B cell (primary cell): ENCODE results near the gene TPP2. TPM values are rescaled to one million over a fixed set of nuclear protein-coding genes. Genes with fewer than 3 reads are reported as not detected.

ENCODE experiments used
- ATAC-seq: fragments of 200-7000 bp; cut with Tn5 transposase; one replicate; pipeline ENCODE4 v1.10.0; 2021; ENCODE audit warnings: low read depth, mild to moderate bottlenecking, moderate number of reproducible peaks, moderate library complexity
- CTCF ChIA-PET: fragments of 350-600 bp; sonication (Branson Sonifier 250); formaldehyde crosslinking; loops from one replicate; lab custom pipeline; 2021; ENCODE audit warnings: antibody characterized with exemption, inconsistent platforms; lab: Charles Lee
- POLR2A ChIA-PET: fragments of 350-600 bp; sonication (Branson Sonifier 250); formaldehyde crosslinking; loops from one replicate; lab custom pipeline; 2021; ENCODE audit warnings: antibody characterized with exemption; lab: Charles Lee
- DNase-seq: peaks from one replicate; pipeline ENCODE4 v3.0.0; 2013
- H2AFZ ChIP-seq: 2 replicates; pipeline ENCODE4 v1.6.1; 2012; ENCODE audit warnings: mild to moderate bottlenecking, low read depth, low read length; ENCODE audit not compliant: insufficient read depth, poor library complexity, severe bottlenecking
- H3K27ac ChIP-seq, 2 donors: 1 replicate in 1 of 2; 2 replicates in 1 of 2; pipeline ENCODE4 v1.5.1; 2012 to 2013; ENCODE audit warnings: low read length in 2 of 2, mild to moderate bottlenecking in 2 of 2, moderate library complexity in 1 of 2
- H3K27me3 ChIP-seq, 4 experiments: fragments of 200-600 bp in 1 of 4; sonication (generic) in 1 of 4; replicated peaks in 1 of 4; 1 replicate in 2 of 4; 2 replicates in 2 of 4; pipeline versions ENCODE4 v1.6.1 to v1.7.0; 2013 to 2016; ENCODE audit warnings: low read length in 3 of 4, mild to moderate bottlenecking in 2 of 4, mixed read lengths in 1 of 4, moderate library complexity in 1 of 4; ENCODE audit not compliant: insufficient read depth in 4 of 4, control insufficient read depth in 3 of 4; ENCODE audit errors: control extremely low read depth in 1 of 4
- H3K36me3 ChIP-seq, 2 experiments: replicated peaks in 1 of 2; 1 replicate in 1 of 2; 2 replicates in 1 of 2; pipeline versions ENCODE4 v1.6.1 to v1.7.1; 2013; ENCODE audit warnings: low read length in 1 of 2; ENCODE audit not compliant: insufficient read depth in 2 of 2, control insufficient read depth in 1 of 2; ENCODE audit errors: control extremely low read depth in 1 of 2, extremely low read depth in 1 of 2
- H3K4me1 ChIP-seq, 2 donors: fragments of 200-600 bp in 1 of 2; sonication (generic) in 1 of 2; 1 replicate in 1 of 2; 2 replicates in 1 of 2; pipeline versions ENCODE4 v1.5.1 to v1.6.1; 2013 to 2017; ENCODE audit warnings: low read length in 2 of 2; ENCODE audit not compliant: control insufficient read depth in 2 of 2, insufficient read depth in 2 of 2
- H3K4me2 ChIP-seq: replicated peaks from 2 replicates; pipeline ENCODE3; 2012; ENCODE audit warnings: mild to moderate bottlenecking, low read depth, low read length; ENCODE audit not compliant: poor library complexity, severe bottlenecking
- H3K4me3 ChIP-seq, 5 experiments: fragments of 200-600 bp in 1 of 5; sonication (generic) in 1 of 5; 1 replicate in 3 of 5; 2 replicates in 2 of 5; pipeline versions ENCODE4 v1.5.1 to v1.7.0; 2011 to 2016; ENCODE audit warnings: low read length in 4 of 5, mild to moderate bottlenecking in 4 of 5, low read depth in 2 of 5, control low read depth in 1 of 5, moderate library complexity in 1 of 5; ENCODE audit not compliant: insufficient read depth in 1 of 5; ENCODE audit errors: control extremely low read depth in 1 of 5, extremely low read depth in 1 of 5
- H3K79me2 ChIP-seq: fragments of 200-600 bp; sonication (generic); one replicate; pipeline ENCODE4 v1.6.0; 2016; ENCODE audit warnings: low read length; ENCODE audit not compliant: control insufficient read depth, insufficient read depth
- H3K9ac ChIP-seq: fragments of 200-600 bp; sonication (generic); 2 replicates; pipeline ENCODE4 v1.6.1; 2017; ENCODE audit warnings: mild to moderate bottlenecking, low read length, moderate library complexity
- H3K9me3 ChIP-seq, 3 donors: one replicate each; pipeline versions ENCODE4 v1.6.1 to v1.7.1; 2013; ENCODE audit warnings: low read length in 2 of 3; ENCODE audit not compliant: control insufficient read depth in 2 of 3, insufficient read depth in 1 of 3; ENCODE audit errors: control extremely low read depth in 1 of 3
- H4K20me1 ChIP-seq: 2 replicates; pipeline ENCODE4 v1.6.0; 2012; ENCODE audit warnings: mild to moderate bottlenecking, low read length; ENCODE audit not compliant: insufficient read depth, control insufficient read depth, poor library complexity, severe bottlenecking
- H3K27ac Mint-ChIP-seq: one replicate; pipeline ENCODE4 v1.8.0; 2021; ENCODE audit warnings: mixed read lengths
- H3K27me3 Mint-ChIP-seq: one replicate; pipeline ENCODE4 v1.8.0; 2021; ENCODE audit warnings: mixed read lengths
- H3K4me1 Mint-ChIP-seq: one replicate; pipeline ENCODE4 v1.8.0; 2021; ENCODE audit warnings: mixed read lengths
- H3K4me3 Mint-ChIP-seq: one replicate; pipeline ENCODE4 v1.8.0; 2021; ENCODE audit warnings: mixed read lengths
- H3K9me3 Mint-ChIP-seq: one replicate; pipeline ENCODE4 v1.8.0; 2022; ENCODE audit warnings: mixed read lengths; ENCODE audit not compliant: insufficient read depth
- EZH2 ChIP-seq: IDR thresholded peaks from 2 replicates; pipeline ENCODE4 v1.6.1; 2012; ENCODE audit warnings: borderline replicate concordance, low read depth, mild to moderate bottlenecking, moderate library complexity, low read length; ENCODE audit not compliant: insufficient read depth, poor library complexity, severe bottlenecking
- WGBS: methylation state at CpG from one replicate; pipeline ENCODE4 v1.1.5; 2013; ENCODE audit warnings: missing lambda C conversion rate; ENCODE audit not compliant: insufficient coverage; 5-methylcytosine and 5-hydroxymethylcytosine counted together
- intact Hi-C: fragments of 100-400 bp; cut with micrococcal nuclease; formaldehyde crosslinking; loops from one replicate; pipeline ENCODE4 v1.10.0; 2022
- polyA plus RNA-seq: library from polyadenylated mRNA; depleted of rRNA; stranded (reverse); fragments of >200 nt; gene quantifications from 2 replicates; pipeline ENCODE4 v1.2.3, GENCODE V29; 2012
- total RNA-seq, 2 donors: library from RNA; stranded (reverse); fragments of 120-200 nt in 1 of 2; gene quantifications; 1 replicate in 1 of 2; 2 replicates in 1 of 2; pipeline versions ENCODE4 v1.2.3 to v1.2.4, GENCODE V29; 2013 to 2022
- TF ChIP-seq, protein P1 (sequence below): fragments of 200-600 bp; IDR thresholded peaks from one replicate; pipeline ENCODE4 v1.8.0; 2022; ENCODE audit warnings: antibody characterized with exemption, mild to moderate bottlenecking

The TPP2 gene
- total and polyA plus RNA-seq, 2 donors (not counting 1 experiment from before 2014, with no cell fraction given): 22.1 to 51.1 TPM

DNA sequence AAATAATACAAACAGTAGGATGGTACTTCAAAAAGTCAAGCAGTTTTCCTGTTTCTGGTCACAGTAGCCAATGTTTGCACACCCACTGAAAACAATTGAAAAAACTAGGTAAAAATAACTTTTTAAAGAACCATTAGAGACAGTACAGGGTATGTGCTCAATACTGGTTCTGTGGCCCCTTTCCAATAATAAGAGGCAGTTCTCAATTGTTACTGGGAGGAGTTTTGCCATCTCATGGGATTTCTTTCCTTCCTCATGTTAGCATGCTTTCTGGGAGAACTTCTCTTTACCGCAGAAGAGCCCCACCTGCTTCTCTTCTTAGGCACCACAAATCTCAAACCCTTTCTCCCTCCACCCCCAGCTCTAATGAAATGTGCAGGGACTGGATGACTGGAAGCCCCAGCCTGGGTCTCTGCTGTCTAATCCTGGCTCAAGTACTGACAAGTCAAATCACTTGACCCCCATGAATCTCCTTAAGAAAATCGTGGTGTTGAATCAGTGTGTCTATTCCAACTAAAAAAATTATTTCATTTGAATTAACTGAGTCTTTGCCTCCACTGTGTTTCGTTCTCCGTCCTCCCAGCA lies 83.4 kb downstream of the TPP2 start:
- H3K4me3 ChIP-seq: no peak overlapping the region
- DNase-seq: no peak
- Mint-ChIP-seq H3K4me1 (peaks cover 15% of the 10 kb centered on the region), H3K27ac (peak overlapping the region; percentile 4), H3K9me3 (peaks cover 2% of the 10 kb centered on the region), H3K4me3 (no peak overlapping the region), H3K27me3 (no peaks in the 10 kb centered on the region)
- no peaks in the 10 kb centered on the region for H4K20me1 ChIP-seq
- TF ChIP-seq, protein P1, sequence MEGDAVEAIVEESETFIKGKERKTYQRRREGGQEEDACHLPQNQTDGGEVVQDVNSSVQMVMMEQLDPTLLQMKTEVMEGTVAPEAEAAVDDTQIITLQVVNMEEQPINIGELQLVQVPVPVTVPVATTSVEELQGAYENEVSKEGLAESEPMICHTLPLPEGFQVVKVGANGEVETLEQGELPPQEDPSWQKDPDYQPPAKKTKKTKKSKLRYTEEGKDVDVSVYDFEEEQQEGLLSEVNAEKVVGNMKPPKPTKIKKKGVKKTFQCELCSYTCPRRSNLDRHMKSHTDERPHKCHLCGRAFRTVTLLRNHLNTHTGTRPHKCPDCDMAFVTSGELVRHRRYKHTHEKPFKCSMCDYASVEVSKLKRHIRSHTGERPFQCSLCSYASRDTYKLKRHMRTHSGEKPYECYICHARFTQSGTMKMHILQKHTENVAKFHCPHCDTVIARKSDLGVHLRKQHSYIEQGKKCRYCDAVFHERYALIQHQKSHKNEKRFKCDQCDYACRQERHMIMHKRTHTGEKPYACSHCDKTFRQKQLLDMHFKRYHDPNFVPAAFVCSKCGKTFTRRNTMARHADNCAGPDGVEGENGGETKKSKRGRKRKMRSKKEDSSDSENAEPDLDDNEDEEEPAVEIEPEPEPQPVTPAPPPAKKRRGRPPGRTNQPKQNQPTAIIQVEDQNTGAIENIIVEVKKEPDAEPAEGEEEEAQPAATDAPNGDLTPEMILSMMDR: no peak
- no peak for TF ChIP-seq EZH2
- intact Hi-C loops: no loop called here
- peaks cover 9 to 10% of the 10 kb centered on the region in 2 donors for H3K4me1 ChIP-seq
- POLR2A ChIA-PET: no interaction called here
- peak overlapping the region in 1 of 2 donors; percentile 59 for H3K27ac ChIP-seq
- peaks cover 6 to 26% of the 10 kb centered on the region in 2 experiments for H3K36me3 ChIP-seq
- ATAC-seq: no peak
- H3K79me2 ChIP-seq: no peaks in the 10 kb centered on the region
- H3K4me2 ChIP-seq: no peak overlapping the region
- H2AFZ ChIP-seq: no peak overlapping the region
- 60% methylated on average over 1 of the region's 4 CpGs for WGBS
- no peaks in the 10 kb centered on the region for H3K27me3 ChIP-seq
- no peak overlapping the region for H3K9ac ChIP-seq
- H3K9me3 ChIP-seq: no peaks in the 10 kb centered on the region
- CTCF ChIA-PET: no interaction called here

DNA sequence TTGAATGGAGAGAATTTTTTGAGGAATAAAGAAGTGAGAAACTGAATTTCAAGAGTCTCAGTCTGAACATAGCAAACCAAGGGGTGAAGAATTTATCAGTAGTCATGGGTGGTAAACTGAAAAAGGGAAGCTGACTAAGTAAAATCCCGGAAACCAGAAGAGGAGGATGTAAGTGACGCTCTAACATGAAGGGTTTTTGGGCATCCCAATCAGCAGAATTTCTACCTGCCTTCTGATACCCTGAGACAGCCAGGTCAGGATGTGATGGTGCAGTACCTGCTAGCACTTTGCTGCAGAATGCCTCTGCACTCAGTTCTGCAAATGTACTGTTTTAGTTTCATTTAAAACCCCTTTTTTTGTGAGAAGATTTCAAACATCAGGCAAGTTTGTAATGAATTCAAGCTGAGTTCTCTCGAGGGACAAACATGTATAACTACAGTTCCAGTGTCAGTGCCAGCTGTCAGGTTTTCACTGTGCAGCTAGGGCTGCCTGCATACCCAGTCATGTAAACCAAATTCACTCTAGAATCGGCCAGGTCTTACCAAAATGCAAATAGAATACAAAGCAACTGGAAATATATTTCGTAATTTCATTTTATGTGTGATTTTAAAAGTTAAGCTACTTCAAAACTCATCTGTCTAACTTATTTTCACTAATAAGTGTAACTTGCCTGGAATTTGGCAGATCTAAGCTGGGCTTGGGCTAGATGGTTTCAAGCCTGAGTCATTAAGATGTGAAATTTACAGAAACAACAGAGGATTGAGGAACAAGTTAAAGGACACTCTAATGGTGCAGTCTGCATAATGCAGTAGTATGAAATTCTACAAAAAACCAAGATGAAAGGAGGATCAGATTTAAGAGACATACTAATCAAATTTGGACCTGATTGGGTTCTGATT lies 84.3 kb downstream of the TPP2 start:
- peak; percentile 27 for DNase-seq
- H3K79me2 ChIP-seq: no peaks in the 10 kb centered on the region
- no peaks in the 10 kb centered on the region for H3K27me3 Mint-ChIP-seq
- peaks cover 2% of the 10 kb centered on the region for H3K9me3 Mint-ChIP-seq
- no peaks in the 10 kb centered on the region for H3K27me3 ChIP-seq
- H3K9ac ChIP-seq: no peak overlapping the region
- ChIA-PET POLR2A (interaction anchor here (0.6 kb wide), 1 partner anchor 14 kb away, joined by 5 read pairs; no protein-coding TSS in a partner anchor), CTCF (no interaction called here)
- peaks cover 9 to 10% of the 10 kb centered on the region in 2 donors for H3K4me1 ChIP-seq
- no peak for TF ChIP-seq EZH2
- TF ChIP-seq, protein P1: no peak
- peaks cover 6 to 20% of the 10 kb centered on the region in 2 experiments for H3K36me3 ChIP-seq
- intact Hi-C loops: no loop called here
- H3K4me3 Mint-ChIP-seq: no peak overlapping the region
- H3K4me1 Mint-ChIP-seq: peaks cover 15% of the 10 kb centered on the region
- 10% methylated on average over 2 of the region's 5 CpGs for WGBS
- H2AFZ ChIP-seq: no peak overlapping the region
- H3K4me3 ChIP-seq: no peak overlapping the region
- H4K20me1 ChIP-seq: no peaks in the 10 kb centered on the region
- H3K27ac ChIP-seq: peak overlapping the region in 1 of 2 donors; percentile 59
- ATAC-seq: peak; percentile 49
- H3K9me3 ChIP-seq: no peaks in the 10 kb centered on the region
- peak overlapping the region; percentile 24 for H3K4me2 ChIP-seq
- H3K27ac Mint-ChIP-seq: peak overlapping the region; percentile 4
